ENCODE data around the gene STK24.

STK24 gene

GRCh38 chr13:98422046-98422445 is 154.9 kb downstream of the STK24 start:
- Histone ChIP-seq H3K79me2 (ENCODE audit: control insufficient read depth, low read length) (no peaks in the 10 kb centered on the region), H3K4me2 (ENCODE audit: low read length) (no peak overlapping the region), H3F3A (ENCODE audit: control insufficient read depth, insufficient read depth) (no peaks in the 10 kb centered on the region), H3K9me3 (ENCODE audit: control insufficient read depth, insufficient read depth, low read length) (no peaks in the 10 kb centered on the region), H3K9me2 (replicated peaks; ENCODE audit: control insufficient read depth, low read length) (no peaks in the 10 kb centered on the region), H3K27ac (ENCODE audit: low read depth, low read length) (no peak overlapping the region), H4K20me1 (ENCODE audit: control insufficient read depth, insufficient read depth, low read depth, low read length) (no peaks in the 10 kb centered on the region), H3K27me3 (ENCODE audit: control insufficient read depth, low read length) (0 out of 2 replicates have a peak, but pooled peaks cover 2% of the 10 kb centered on the region), H3K4me1 (ENCODE audit: control insufficient read depth, low read length) (no peaks in the 10 kb centered on the region), H3K36me3 (ENCODE audit: control insufficient read depth, low read length) (no peaks in the 10 kb centered on the region), H3K4me3 (ENCODE audit: low read length) (no peak overlapping the region)
- TF ChIP-seq, protein P1, sequence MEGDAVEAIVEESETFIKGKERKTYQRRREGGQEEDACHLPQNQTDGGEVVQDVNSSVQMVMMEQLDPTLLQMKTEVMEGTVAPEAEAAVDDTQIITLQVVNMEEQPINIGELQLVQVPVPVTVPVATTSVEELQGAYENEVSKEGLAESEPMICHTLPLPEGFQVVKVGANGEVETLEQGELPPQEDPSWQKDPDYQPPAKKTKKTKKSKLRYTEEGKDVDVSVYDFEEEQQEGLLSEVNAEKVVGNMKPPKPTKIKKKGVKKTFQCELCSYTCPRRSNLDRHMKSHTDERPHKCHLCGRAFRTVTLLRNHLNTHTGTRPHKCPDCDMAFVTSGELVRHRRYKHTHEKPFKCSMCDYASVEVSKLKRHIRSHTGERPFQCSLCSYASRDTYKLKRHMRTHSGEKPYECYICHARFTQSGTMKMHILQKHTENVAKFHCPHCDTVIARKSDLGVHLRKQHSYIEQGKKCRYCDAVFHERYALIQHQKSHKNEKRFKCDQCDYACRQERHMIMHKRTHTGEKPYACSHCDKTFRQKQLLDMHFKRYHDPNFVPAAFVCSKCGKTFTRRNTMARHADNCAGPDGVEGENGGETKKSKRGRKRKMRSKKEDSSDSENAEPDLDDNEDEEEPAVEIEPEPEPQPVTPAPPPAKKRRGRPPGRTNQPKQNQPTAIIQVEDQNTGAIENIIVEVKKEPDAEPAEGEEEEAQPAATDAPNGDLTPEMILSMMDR (IDR thresholded peaks at IDR 0.05; ENCODE audit: low read depth, low read length, poor library complexity, severe bottlenecking), result no peak
- TF ChIP-seq EZH2phosphoT487 (IDR thresholded peaks at IDR 0.05; ENCODE audit: borderline replicate concordance, low read length), result no peak

GRCh38 chr13:98420554-98421175 is 156.2 kb downstream of the STK24 start:
- no peaks in the 10 kb centered on the region for H3K36me3 ChIP-seq (ENCODE audit: control insufficient read depth, low read length)
- TF ChIP-seq EZH2phosphoT487 (IDR thresholded peaks at IDR 0.05; ENCODE audit: borderline replicate concordance, low read length), result no peak
- TF ChIP-seq, protein P1 (IDR thresholded peaks at IDR 0.05; ENCODE audit: low read depth, low read length, poor library complexity, severe bottlenecking), result no peak

GRCh38 chr13:98419786-98420553 is 156.9 kb downstream of the STK24 start:
- TF ChIP-seq EZH2phosphoT487 (IDR thresholded peaks at IDR 0.05; ENCODE audit: borderline replicate concordance, low read length), result no peak
- TF ChIP-seq, protein P1 (IDR thresholded peaks at IDR 0.05; ENCODE audit: low read depth, low read length, poor library complexity, severe bottlenecking), result no peak
- H3K9me3 ChIP-seq (ENCODE audit: control insufficient read depth, insufficient read depth, low read length), result no peaks in the 10 kb centered on the region
- no peaks in the 10 kb centered on the region for H4K20me1 ChIP-seq (ENCODE audit: control insufficient read depth, insufficient read depth, low read depth, low read length)
- H3F3A ChIP-seq (ENCODE audit: control insufficient read depth, insufficient read depth), result no peaks in the 10 kb centered on the region
- H3K79me2 ChIP-seq (ENCODE audit: control insufficient read depth, low read length), result no peaks in the 10 kb centered on the region
- H3K27me3 ChIP-seq (ENCODE audit: control insufficient read depth, low read length), result no peaks in the 10 kb centered on the region
- H3K9me2 ChIP-seq (replicated peaks; ENCODE audit: control insufficient read depth, low read length), result no peaks in the 10 kb centered on the region
- no peak overlapping the region for H3K27ac ChIP-seq (ENCODE audit: low read depth, low read length)
- no peaks in the 10 kb centered on the region for H3K36me3 ChIP-seq (ENCODE audit: control insufficient read depth, low read length)
- no peaks in the 10 kb centered on the region for H3K4me1 ChIP-seq (ENCODE audit: control insufficient read depth, low read length)
- no peak overlapping the region for H3K4me3 ChIP-seq (ENCODE audit: low read length)
- no peak overlapping the region for H3K4me2 ChIP-seq (ENCODE audit: low read length)

More at GRCh38 chr13:98420554-98421175, 156.2 kb downstream of the STK24 start:
- no peak overlapping the region for H3K4me2 ChIP-seq (ENCODE audit: low read length)
- no peaks in the 10 kb centered on the region for H3K9me3 ChIP-seq (ENCODE audit: control insufficient read depth, insufficient read depth, low read length)
- no peaks in the 10 kb centered on the region for H4K20me1 ChIP-seq (ENCODE audit: control insufficient read depth, insufficient read depth, low read depth, low read length)
- H3K4me1 ChIP-seq (ENCODE audit: control insufficient read depth, low read length), result no peaks in the 10 kb centered on the region
- H3K4me3 ChIP-seq (ENCODE audit: low read length), result no peak overlapping the region
- H3K9me2 ChIP-seq (replicated peaks; ENCODE audit: control insufficient read depth, low read length), result no peaks in the 10 kb centered on the region
- no peaks in the 10 kb centered on the region for H3K79me2 ChIP-seq (ENCODE audit: control insufficient read depth, low read length)
- H3K27me3 ChIP-seq (ENCODE audit: control insufficient read depth, low read length), result no peaks in the 10 kb centered on the region
- no peak overlapping the region for H3K27ac ChIP-seq (ENCODE audit: low read depth, low read length)
- H3F3A ChIP-seq (ENCODE audit: control insufficient read depth, insufficient read depth), result no peaks in the 10 kb centered on the region
